Measurements from ENCODE around the gene GRAMD4.

Gene GRAMD4

GRCh38 chr22:46727813-46728364 lies 107.7 kb downstream of the GRAMD4 start:
- DNase-seq: no peak

- no peak for DNase-seq
Observed at GRCh38 chr22:46728470-46728869, 108.3 kb downstream of the GRAMD4 start.
